HG02588 (cell line): Measurements from ENCODE around the gene OR14A16.

Experiments used
- ATAC-seq: cut with Tn5 transposase; IDR thresholded peaks from one replicate; pipeline ENCODE4 v1.9.1; 2021; ENCODE audit warnings: mild to moderate bottlenecking, moderate library complexity; ENCODE audit not compliant: unreplicated experiment

OR14A16 gene

GRCh38 chr1:247769603-247770002, 54.3 kb downstream of the OR14A16 start:
- ATAC-seq = no peak
